K562 (cell line): Measurements from ENCODE around the gene PLSCR3. TPM values are rescaled to one million over a fixed set of nuclear protein-coding genes. Genes with fewer than 3 reads are reported as not detected.

Experiments
- EGR1 ChIP-seq: fragments of 450-650 bp; conservative IDR thresholded peaks from 2 replicates; pipeline ENCODE4 v1.6.1; 2017; ENCODE audit warnings: mild to moderate bottlenecking
- MCM3 ChIP-seq: fragments of 450-650 bp; IDR thresholded peaks from 2 replicates; pipeline ENCODE4 v1.6.1; 2016
- NR2C1 ChIP-seq, 2 experiments: fragments of 450-650 bp; IDR thresholded peaks; 2 replicates each; pipeline ENCODE4 v1.6.1; 2017; ENCODE audit warnings: mild to moderate bottlenecking in 2 of 2, antibody characterized with exemption in 1 of 2, inconsistent platforms in 1 of 2, missing compliant biosample characterization in 1 of 2, missing genetic modification characterization in 1 of 2
- SETDB1 ChIP-seq: IDR thresholded peaks from one replicate; pipeline ENCODE4 v1.6.1; 2012; ENCODE audit warnings: low read length, control low read depth, inconsistent platforms
- SRF ChIP-seq, 2 experiments: fragments of 250-450, 450-650 bp in 1 of 2; sonication (Bioruptor Pico) in 1 of 2; sonication (generic) in 1 of 2; formaldehyde crosslinking; IDR thresholded peaks; 2 replicates each; pipeline versions ENCODE4 v1.5.0 to v1.5.1; 2020 to 2022; ENCODE audit warnings: mild to moderate bottlenecking in 1 of 2, missing genetic modification reagents in 1 of 2
- ZFP36 ChIP-seq: fragments of 150-350 bp; IDR thresholded peaks from 2 replicates; pipeline ENCODE4 v1.6.1; 2018; ENCODE audit warnings: low read length, low read depth; ENCODE audit not compliant: partially characterized antibody
- ZNF75A ChIP-seq: fragments of 450-650 bp; formaldehyde crosslinking; IDR thresholded peaks from 2 replicates; pipeline ENCODE4 v1.4.0; 2020; ENCODE audit warnings: mild to moderate bottlenecking
- ZNF79 ChIP-seq: fragments of 250-450 bp; sonication (Bioruptor Pico); IDR thresholded peaks from 2 replicates; pipeline ENCODE4 v1.4.0; 2020; ENCODE audit warnings: low read depth, mild to moderate bottlenecking, moderate library complexity
- polyA plus RNA-seq, 8 experiments: library from polyadenylated mRNA; depleted of rRNA in 4 of 8; stranded (reverse) in 5 of 8; unstranded in 3 of 8; fragments of >200 nt; fragmentation: Nextera tagmentation in 2 of 8; fragmentation: Illumina TruSeq in 1 of 8; extraction: Ambion mirVana in 2 of 8; extraction: Trizol in 1 of 8; gene quantifications; 2 replicates each; pipeline versions ENCODE4 v1.2.1 to v1.2.3, GENCODE V29; 2011 to 2014; ENCODE audit warnings: inconsistent platforms in 1 of 8, missing spikeins in 1 of 8
- total RNA-seq, 7 experiments: library from RNA; depleted of rRNA in 6 of 7; stranded (reverse); fragments of >200 nt in 6 of 7; fragmentation: Illumina TruSeq in 2 of 7; extraction: Trizol in 2 of 7; gene quantifications; 2 replicates each; pipeline versions ENCODE4 v1.2.1 to v1.2.3, GENCODE V29; 2011 to 2021; ENCODE audit warnings: low replicate concordance in 1 of 7
- TF ChIP-seq, protein P1 (sequence below): sonication (generic); formaldehyde crosslinking; IDR thresholded peaks from 2 replicates; pipeline ENCODE4 v1.8.0; 2022; ENCODE audit warnings: mild to moderate bottlenecking, missing genetic modification reagents
- TF ChIP-seq, protein P2 (sequence below), 2 experiments: IDR thresholded peaks; 2 replicates each; pipeline ENCODE4 v1.6.1; 2011; ENCODE audit warnings: borderline replicate concordance in 1 of 2, control low read depth in 1 of 2, low read depth in 1 of 2, low read length in 1 of 2, mild to moderate bottlenecking in 1 of 2, mixed read lengths in 1 of 2, moderate library complexity in 1 of 2; ENCODE audit not compliant: insufficient read depth in 1 of 2, insufficient read length in 1 of 2, poor library complexity in 1 of 2, severe bottlenecking in 1 of 2; ENCODE audit errors: extremely low read depth in 1 of 2
- TF ChIP-seq, protein P3 (sequence below): fragments of 250-450 bp; sonication (Bioruptor Pico); IDR thresholded peaks from 2 replicates; pipeline ENCODE4 v1.5.0; 2020; ENCODE audit warnings: mild to moderate bottlenecking
- TF ChIP-seq, protein P4 (sequence below): fragments of 250-450 bp; sonication (Bioruptor Pico); IDR thresholded peaks from 2 replicates; pipeline ENCODE4 v1.5.0; 2020; ENCODE audit warnings: mild to moderate bottlenecking, borderline replicate concordance
- TF ChIP-seq, protein P5 (sequence below): fragments of 250-450 bp; sonication (Bioruptor Pico); IDR thresholded peaks from 2 replicates; pipeline ENCODE4 v1.4.0; 2020; ENCODE audit warnings: mild to moderate bottlenecking
- TF ChIP-seq, protein P6 (sequence below): fragments of 250-450 bp; sonication (Bioruptor Pico); IDR thresholded peaks from 2 replicates; pipeline ENCODE4 v1.5.0; 2021
- TF ChIP-seq, protein P7 (sequence below): sonication (generic); formaldehyde crosslinking; IDR thresholded peaks from 2 replicates; pipeline ENCODE4 v1.9.0; 2022; ENCODE audit warnings: mild to moderate bottlenecking, missing genetic modification reagents
- TF ChIP-seq, protein P8 (sequence below): sonication (generic); formaldehyde crosslinking; IDR thresholded peaks from 2 replicates; pipeline ENCODE4 v1.8.0; 2023; ENCODE audit warnings: mild to moderate bottlenecking, missing genetic modification reagents

Gene PLSCR3
- total and polyA plus RNA-seq, 9 of the 15 experiments (the other 6 are each of a cell fraction or from before 2014, with no cell fraction given), result 3.2 to 16.8 (median 4.5) TPM

DNA sequence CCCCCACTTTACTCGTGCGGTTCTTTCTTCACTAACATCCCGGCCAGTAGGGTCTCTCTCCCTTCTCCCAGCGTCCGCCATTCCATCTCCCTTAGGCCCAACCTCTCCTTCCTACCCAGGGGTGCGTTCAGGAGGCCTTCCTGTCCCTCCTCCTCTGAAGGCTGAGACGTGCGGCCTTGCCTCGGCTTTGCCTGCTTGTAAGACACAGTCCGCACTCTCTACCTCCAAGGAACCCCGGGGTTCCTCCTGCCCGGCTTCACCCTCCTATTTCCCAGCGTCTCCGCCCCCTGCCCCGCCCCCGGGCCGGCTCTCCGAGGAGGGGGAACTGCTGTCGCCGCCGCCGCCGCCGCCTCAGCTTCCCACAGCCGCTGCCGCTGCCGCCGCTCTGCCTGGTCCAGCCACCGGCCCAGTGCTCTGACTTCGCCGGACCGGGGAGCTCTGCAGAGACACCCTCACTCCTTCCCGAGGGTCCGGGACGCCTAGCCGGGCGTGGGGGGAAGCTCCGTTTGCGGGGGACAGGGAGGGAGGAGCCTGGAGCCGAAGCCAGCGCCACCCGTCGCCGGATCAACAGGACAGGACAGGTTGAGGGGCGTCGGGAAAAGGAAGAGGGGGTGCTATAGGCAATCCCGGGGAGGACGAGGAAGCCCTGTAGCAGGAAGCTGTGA is 43.8 kb upstream of the PLSCR3 start (continued):
- TF ChIP-seq ZNF79 (CRISPR knock-in tag) (no peak), NR2C1 (IDR thresholded peaks at IDR 0.05) (no peak), NR2C1 (tag; IDR thresholded peaks at IDR 0.05) (no peak), MCM3 (no peak), SRF (CRISPR knock-in tag; IDR thresholded peaks at IDR 0.05) (no peak), EGR1 (peak; percentile 49), ZNF75A (no peak), ZFP36 (no peak), SETDB1 (no peak)
- TF ChIP-seq, protein P1, sequence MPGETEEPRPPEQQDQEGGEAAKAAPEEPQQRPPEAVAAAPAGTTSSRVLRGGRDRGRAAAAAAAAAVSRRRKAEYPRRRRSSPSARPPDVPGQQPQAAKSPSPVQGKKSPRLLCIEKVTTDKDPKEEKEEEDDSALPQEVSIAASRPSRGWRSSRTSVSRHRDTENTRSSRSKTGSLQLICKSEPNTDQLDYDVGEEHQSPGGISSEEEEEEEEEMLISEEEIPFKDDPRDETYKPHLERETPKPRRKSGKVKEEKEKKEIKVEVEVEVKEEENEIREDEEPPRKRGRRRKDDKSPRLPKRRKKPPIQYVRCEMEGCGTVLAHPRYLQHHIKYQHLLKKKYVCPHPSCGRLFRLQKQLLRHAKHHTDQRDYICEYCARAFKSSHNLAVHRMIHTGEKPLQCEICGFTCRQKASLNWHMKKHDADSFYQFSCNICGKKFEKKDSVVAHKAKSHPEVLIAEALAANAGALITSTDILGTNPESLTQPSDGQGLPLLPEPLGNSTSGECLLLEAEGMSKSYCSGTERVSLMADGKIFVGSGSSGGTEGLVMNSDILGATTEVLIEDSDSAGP (CRISPR knock-in tag), result no peak
- TF ChIP-seq, protein P2, sequence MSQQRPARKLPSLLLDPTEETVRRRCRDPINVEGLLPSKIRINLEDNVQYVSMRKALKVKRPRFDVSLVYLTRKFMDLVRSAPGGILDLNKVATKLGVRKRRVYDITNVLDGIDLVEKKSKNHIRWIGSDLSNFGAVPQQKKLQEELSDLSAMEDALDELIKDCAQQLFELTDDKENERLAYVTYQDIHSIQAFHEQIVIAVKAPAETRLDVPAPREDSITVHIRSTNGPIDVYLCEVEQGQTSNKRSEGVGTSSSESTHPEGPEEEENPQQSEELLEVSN (IDR thresholded peaks at IDR 0.05; ENCODE audit: borderline replicate concordance in 1 of 2, extremely low read depth in 1 of 2, insufficient read depth in 1 of 2, insufficient read length in 1 of 2, low read depth in 1 of 2, low read length in 1 of 2, poor library complexity in 1 of 2, severe bottlenecking in 1 of 2), result peak in 1 of 2 experiments; percentile 38
- TF ChIP-seq, protein P3, sequence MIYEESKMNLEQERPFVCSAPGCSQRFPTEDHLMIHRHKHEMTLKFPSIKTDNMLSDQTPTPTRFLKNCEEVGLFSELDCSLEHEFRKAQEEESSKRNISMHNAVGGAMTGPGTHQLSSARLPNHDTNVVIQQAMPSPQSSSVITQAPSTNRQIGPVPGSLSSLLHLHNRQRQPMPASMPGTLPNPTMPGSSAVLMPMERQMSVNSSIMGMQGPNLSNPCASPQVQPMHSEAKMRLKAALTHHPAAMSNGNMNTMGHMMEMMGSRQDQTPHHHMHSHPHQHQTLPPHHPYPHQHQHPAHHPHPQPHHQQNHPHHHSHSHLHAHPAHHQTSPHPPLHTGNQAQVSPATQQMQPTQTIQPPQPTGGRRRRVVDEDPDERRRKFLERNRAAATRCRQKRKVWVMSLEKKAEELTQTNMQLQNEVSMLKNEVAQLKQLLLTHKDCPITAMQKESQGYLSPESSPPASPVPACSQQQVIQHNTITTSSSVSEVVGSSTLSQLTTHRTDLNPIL, result no peak
- TF ChIP-seq, protein P4, sequence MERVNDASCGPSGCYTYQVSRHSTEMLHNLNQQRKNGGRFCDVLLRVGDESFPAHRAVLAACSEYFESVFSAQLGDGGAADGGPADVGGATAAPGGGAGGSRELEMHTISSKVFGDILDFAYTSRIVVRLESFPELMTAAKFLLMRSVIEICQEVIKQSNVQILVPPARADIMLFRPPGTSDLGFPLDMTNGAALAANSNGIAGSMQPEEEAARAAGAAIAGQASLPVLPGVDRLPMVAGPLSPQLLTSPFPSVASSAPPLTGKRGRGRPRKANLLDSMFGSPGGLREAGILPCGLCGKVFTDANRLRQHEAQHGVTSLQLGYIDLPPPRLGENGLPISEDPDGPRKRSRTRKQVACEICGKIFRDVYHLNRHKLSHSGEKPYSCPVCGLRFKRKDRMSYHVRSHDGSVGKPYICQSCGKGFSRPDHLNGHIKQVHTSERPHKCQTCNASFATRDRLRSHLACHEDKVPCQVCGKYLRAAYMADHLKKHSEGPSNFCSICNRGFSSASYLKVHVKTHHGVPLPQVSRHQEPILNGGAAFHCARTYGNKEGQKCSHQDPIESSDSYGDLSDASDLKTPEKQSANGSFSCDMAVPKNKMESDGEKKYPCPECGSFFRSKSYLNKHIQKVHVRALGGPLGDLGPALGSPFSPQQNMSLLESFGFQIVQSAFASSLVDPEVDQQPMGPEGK (CRISPR knock-in tag), result no peak
- TF ChIP-seq, protein P5, sequence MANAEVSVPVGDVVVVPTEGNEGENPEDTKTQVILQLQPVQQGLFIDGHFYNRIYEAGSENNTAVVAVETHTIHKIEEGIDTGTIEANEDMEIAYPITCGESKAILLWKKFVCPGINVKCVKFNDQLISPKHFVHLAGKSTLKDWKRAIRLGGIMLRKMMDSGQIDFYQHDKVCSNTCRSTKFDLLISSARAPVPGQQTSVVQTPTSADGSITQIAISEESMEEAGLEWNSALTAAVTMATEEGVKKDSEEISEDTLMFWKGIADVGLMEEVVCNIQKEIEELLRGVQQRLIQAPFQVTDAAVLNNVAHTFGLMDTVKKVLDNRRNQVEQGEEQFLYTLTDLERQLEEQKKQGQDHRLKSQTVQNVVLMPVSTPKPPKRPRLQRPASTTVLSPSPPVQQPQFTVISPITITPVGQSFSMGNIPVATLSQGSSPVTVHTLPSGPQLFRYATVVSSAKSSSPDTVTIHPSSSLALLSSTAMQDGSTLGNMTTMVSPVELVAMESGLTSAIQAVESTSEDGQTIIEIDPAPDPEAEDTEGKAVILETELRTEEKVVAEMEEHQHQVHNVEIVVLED (CRISPR knock-in tag), result no peak
- TF ChIP-seq, protein P6, sequence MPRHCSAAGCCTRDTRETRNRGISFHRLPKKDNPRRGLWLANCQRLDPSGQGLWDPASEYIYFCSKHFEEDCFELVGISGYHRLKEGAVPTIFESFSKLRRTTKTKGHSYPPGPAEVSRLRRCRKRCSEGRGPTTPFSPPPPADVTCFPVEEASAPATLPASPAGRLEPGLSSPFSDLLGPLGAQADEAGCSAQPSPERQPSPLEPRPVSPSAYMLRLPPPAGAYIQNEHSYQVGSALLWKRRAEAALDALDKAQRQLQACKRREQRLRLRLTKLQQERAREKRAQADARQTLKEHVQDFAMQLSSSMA (CRISPR knock-in tag), result no peak
- TF ChIP-seq, protein P7, sequence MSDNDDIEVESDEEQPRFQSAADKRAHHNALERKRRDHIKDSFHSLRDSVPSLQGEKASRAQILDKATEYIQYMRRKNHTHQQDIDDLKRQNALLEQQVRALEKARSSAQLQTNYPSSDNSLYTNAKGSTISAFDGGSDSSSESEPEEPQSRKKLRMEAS, result no peak
- TF ChIP-seq, protein P8, sequence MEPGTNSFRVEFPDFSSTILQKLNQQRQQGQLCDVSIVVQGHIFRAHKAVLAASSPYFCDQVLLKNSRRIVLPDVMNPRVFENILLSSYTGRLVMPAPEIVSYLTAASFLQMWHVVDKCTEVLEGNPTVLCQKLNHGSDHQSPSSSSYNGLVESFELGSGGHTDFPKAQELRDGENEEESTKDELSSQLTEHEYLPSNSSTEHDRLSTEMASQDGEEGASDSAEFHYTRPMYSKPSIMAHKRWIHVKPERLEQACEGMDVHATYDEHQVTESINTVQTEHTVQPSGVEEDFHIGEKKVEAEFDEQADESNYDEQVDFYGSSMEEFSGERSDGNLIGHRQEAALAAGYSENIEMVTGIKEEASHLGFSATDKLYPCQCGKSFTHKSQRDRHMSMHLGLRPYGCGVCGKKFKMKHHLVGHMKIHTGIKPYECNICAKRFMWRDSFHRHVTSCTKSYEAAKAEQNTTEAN, result no peak
